Astrocyte of the hippocampus (primary cell): ENCODE measurements around the gene ENTHD1.

Experiments
- DNase-seq: peaks from one replicate; pipeline ENCODE4 v3.0.0; 2011; ENCODE audit warnings: low read depth, low spot score

The ENTHD1 gene

DNA sequence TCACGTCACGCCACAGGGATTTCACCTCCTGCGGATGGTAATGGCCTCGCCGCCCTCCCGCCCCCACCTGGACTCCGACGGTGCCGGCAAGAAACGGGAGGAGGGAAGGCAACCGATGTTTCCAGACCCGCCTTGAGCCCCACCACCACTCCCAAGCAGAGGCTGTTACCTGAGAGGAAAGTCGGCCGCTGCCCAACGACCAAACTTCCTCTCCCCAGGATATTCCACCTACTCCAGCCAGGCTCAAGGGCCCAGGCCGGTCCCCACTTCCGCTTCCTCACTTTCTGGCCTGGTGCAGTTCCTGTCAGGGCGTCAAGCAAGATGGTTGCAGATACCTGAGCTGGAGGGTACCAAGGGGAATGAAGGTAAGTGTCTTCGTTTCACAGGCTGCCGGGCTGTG, at the start of gene ENTHD1:
Gene ENTHD1, minus strand, starts transcription at position 235 of the 400 bp plus-strand sequence. CDS start 6,012 bp downstream, outside the sequence.
- DNase-seq: no peak

DNA sequence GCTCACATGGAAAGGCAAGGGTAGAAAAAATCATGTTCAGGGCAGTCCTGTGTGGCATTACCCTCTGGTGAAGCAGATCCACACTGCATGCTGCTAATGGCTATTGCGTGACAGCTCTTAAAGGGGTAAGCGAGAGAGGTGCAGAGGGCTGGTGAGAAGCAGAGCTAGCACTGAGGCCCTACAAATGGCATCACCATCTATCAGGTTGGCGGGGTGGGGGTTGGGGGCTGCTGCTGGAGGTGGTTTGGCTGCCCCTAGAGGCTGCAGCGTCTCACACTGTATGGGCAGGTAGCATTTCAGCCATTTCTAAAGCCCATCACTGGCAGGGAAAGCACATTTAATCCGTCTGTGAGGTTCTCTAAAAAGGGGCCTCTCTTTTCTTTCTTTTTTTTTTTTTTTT, 49.8 kb upstream of the ENTHD1 start:
- no peak for DNase-seq

GRCh38 chr22:39942439-39943230, 49.1 kb upstream of the ENTHD1 start:
- DNase-seq: no peak

GRCh38 chr22:39941601-39942000, 48.0 kb upstream of the ENTHD1 start:
- no peak for DNase-seq

DNA sequence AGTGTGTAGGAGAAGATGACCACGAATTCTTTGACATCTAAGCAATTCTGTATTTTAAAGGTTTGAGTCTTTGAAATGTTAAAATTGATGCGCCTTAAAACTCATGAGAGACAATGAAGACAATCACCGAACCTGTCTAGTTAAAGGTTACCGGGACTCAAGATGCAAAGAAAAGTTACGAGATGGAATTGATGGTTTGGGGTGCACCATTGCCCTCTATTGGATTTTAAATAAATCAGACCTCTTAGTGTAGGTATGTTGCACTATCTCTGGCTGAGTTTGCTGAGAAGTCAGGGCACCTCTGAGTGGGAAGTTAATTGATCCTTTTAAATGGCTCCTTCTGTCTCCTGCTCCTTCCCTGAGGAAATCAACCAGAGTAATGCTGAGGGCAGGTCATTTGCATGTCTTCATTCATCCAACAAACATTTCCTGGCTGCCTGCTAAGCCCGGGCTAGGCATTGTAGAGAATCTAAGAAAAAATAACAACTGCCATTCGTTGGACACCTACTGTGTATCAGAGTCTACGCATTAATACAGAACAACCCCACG, 47.3 kb upstream of the ENTHD1 start:
- no peak for DNase-seq

- no peak for DNase-seq
These were observed 46.3 kb upstream of the ENTHD1 start for GRCh38 chr22:39939830-39940229.

DNA sequence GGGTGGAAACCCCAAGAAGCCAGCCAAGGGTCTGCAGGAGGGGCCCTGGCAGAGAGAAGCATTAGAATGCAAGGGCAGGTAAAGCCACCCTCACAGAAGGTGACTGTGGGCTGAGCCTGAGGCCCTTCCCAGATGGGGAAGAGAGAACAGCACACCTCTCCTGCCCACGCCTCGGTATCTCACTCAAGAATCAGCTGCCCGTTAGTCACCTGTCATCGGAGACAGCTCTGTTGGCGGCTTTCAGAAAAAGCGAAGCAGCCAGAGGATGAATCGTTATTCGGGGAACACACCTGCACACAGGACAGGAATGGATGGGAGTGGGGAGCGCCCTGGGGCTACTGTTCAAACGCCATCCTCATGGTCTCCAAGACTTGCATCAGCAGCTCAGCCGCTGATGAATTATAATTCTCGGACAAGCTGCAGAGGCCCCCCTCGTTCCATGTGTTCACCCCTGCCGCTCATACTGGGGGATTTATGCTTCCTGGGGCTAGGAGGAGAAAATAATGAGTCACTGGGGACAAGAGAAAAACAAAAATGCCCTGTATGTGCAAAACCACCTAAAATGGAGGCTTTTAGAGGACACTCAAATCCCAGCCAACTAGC, 45.0 kb upstream of the ENTHD1 start:
- no peak for DNase-seq

DNA sequence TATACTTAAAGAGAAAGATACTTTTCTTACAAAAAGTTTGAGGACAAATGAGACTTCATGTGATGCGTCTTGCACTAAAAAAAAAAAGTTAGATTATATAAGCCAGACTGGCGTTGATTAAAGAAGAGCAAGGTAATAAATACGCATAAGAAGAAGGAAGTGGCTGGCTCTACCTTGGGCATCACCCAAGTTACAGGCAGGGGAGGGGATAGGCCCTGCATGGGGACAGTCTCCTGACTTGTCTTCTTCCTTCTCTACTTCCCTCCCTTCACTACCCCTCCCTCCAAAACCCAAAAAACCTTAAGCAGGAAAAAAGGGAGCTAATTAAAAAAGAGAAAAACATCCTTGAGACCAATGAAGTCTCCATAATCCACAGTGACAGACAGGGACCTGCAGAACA, 44.3 kb upstream of the ENTHD1 start:
- DNase-seq: no peak

- no peak for DNase-seq
These were observed 43.1 kb upstream of the ENTHD1 start for GRCh38 chr22:39936523-39937145.

DNA sequence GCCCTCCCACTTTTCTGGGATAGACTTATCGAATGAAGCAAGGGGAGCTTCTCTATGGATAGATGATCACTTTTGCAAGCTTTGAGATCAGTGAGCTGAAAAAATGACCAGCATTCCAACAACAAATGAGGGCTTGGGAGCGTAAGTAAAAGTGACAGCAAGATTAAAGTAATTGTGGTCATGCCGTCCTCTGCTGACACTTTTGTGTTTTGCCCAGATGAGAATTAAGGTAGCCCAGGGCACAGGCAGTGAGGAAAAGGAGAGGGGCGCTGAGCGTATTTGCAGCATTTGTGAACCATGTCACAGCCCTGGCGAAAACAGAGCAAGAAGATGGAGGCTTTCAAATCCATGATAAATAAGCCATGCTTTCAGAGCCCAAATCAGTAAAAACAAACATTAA, 42.1 kb upstream of the ENTHD1 start:
- no peak for DNase-seq

DNA sequence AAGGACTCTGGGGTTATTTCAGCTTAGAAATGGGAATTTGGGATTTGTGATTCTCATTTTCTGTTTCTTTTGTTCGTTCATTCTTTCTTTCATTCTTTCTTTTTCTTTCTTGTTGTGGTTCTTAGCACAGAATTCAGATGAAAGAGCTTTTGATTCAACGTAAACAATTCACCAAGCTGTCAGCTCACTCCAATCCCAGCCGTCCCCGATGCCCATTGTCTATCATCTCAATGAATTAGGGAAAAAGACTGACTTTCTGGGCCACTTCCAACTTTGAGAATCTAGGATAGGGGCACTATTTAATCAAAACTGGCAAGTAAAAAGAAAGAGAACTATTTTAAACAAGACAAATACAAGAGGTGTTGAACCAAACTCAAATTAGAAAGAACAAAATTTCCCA, 41.6 kb upstream of the ENTHD1 start:
- no peak for DNase-seq

DNA sequence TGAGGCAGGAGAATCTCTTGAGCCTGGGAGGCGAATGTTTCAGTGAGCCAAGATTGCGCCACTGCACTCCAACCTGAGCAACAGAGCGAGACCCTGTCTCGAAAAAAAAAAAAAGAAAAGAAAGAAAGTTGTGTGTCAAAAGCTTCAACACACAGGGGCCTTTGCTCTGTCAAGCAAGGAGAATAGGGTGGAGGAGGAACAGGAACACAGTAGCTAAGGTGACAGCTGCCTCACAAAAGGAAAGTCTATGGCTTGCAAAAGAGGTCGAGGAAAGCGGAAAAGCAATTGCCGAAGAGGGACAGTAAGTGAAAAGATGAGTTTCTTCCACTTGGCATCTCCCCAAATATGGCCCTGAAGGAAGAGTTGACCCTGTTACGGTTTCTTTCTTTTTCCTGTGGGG, 40.2 kb upstream of the ENTHD1 start:
- DNase-seq: no peak

- DNase-seq: no peak
These were observed 39.5 kb upstream of the ENTHD1 start for GRCh38 chr22:39932918-39933649.

GRCh38 chr22:39932166-39932565, 38.6 kb upstream of the ENTHD1 start:
- DNase-seq: no peak

- DNase-seq: no peak
These were observed 37.7 kb upstream of the ENTHD1 start for GRCh38 chr22:39931251-39931650.

DNA sequence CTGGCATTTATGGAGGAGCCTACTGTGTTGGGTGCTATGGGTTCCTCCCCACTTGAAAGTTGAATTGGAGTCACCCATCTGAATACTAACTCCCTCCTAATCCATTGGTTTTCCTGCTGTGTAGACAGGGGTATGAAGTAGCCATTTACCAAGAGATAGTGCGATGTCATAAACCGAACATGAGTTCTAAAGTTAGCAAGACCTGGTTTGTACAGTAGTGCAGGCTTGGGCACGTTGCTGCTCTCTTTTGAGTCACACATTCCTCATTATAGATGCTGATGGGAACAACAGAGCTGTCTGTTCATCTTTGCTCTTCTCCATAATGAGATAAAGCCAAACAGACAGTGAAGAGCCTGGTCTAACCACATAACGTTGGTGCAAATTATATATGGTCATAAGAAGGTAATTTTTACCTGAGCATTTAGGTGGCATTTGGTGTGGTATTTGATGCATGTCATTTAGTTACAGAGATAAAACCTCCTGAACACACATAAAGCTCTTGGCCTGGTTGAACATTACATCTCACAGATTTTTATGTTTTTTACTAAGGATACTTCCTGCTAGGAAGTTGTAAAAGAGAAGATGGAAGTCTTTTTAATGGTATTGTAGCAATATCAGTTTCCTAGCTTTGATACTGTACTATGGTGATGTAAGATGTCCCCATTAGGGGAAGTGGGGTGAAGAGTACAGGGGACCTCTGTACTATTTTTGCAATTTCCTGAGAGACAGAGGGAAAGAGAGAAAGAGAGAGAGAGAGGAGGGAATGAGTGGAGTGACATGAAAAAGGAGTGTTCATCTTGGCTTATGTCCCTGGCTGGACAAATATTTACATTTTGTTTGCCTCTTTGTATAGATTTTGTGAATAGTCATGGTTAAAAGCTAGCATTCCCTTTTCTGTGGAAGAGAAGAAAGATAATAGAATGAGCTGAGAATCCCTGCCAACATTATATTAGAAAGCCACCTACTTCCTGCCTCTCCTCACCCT, 35.3 kb upstream of the ENTHD1 start:
- no peak for DNase-seq

DNA sequence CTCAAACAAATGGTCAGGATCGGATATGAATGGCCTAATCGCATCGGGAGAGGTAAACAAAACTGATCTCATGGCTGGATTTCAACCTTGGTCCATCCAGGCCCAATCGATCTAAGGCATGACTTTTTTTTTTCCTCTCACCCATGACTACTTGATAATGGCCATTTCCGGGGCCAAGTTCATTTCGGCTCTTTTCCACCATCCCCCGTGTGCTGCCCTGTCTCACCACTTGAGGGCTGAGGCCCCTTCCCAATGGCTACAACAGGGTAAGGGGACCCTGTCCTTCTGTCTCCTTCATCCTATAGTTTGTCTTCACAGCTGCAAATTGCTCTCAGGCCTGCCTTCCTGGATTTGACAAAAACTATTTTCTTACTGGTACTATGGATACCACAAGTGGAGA, 34.0 kb upstream of the ENTHD1 start:
- no peak for DNase-seq

DNA sequence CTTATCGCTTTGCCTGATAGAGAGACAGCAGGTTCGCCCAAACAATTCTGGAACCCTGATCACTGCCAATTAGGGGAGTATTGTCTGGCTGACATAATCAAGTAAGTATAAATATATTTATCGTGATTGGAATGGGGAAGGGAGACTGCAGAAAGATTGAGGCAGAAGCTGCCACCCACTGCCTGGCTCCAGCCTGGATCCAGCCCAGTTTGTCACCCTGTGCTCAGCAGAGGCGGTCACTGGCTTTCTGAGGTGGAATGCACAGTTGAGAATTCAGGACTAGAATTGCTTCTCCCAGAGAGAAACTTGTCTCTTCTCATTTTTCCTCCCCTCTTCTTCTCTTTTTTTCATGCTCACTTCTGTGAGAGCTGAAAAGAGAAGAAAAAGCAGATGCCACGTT, 33.2 kb upstream of the ENTHD1 start:
- no peak for DNase-seq

- DNase-seq: no peak
These were observed 32.5 kb upstream of the ENTHD1 start for GRCh38 chr22:39925909-39926679.

GRCh38 chr22:39925273-39925672, 31.7 kb upstream of the ENTHD1 start:
- no peak for DNase-seq
